Naive thymus-derived CD4-positive, alpha-beta T cell (primary cell): ENCODE data around the gene BPHL. TPM values are rescaled to one million over a fixed set of nuclear protein-coding genes. Genes with fewer than 3 reads are reported as not detected.
"Not testable (repeated sequence)": the region's sequence is repeated elsewhere in the genome, so short reads cannot be mapped to it uniquely, and the experiment has no call there.

Experiments
- ATAC-seq: fragments of 150-1000 bp; cut with Tn5 transposase; 2 replicates; pipeline ENCODE4 v1.10.0; 2021; ENCODE audit warnings: mild to moderate bottlenecking, moderate library complexity
- CTCF ChIA-PET: fragments of 350-600 bp; sonication (Branson Sonifier 250); formaldehyde crosslinking; loops from one replicate; lab custom pipeline; 2021; ENCODE audit warnings: antibody characterized with exemption; lab: Charles Lee
- POLR2A ChIA-PET: fragments of 350-600 bp; sonication (Branson Sonifier 250); formaldehyde crosslinking; loops from one replicate; lab custom pipeline; 2021; ENCODE audit warnings: antibody characterized with exemption, inconsistent platforms; lab: Charles Lee
- DNase-seq, 9 donors: peaks; one replicate each; pipeline versions ENCODE4 v3.0.0 to v3.0.0-alpha.2; 2020 to 2022; ENCODE audit warnings: mixed read lengths in 1 of 9
- H3K27ac ChIP-seq: one replicate; pipeline ENCODE4 v1.7.0; 2013; ENCODE audit warnings: mild to moderate bottlenecking, low read depth, low read length, moderate library complexity
- H3K27me3 ChIP-seq, 2 donors: one replicate each; pipeline ENCODE4 v1.7.0; 2013; ENCODE audit warnings: low read length in 2 of 2, mild to moderate bottlenecking in 2 of 2, moderate library complexity in 2 of 2; ENCODE audit not compliant: control insufficient read depth in 2 of 2, insufficient read depth in 2 of 2
- H3K36me3 ChIP-seq, 3 experiments: 1 replicate in 2 of 3; 2 replicates in 1 of 3; pipeline ENCODE4 v1.7.0; 2013; ENCODE audit warnings: low read length in 3 of 3, mild to moderate bottlenecking in 3 of 3, moderate library complexity in 1 of 3; ENCODE audit not compliant: insufficient read depth in 3 of 3, control insufficient read depth in 2 of 3
- H3K4me1 ChIP-seq, 2 donors: one replicate each; pipeline ENCODE4 v1.7.0; 2013; ENCODE audit warnings: low read length in 2 of 2, mild to moderate bottlenecking in 2 of 2, moderate library complexity in 1 of 2; ENCODE audit not compliant: control insufficient read depth in 2 of 2, insufficient read depth in 2 of 2
- H3K4me3 ChIP-seq: 2 replicates; pipeline ENCODE4 v1.7.0; 2013; ENCODE audit warnings: mild to moderate bottlenecking, low read length
- H3K9me3 ChIP-seq, 3 experiments: 1 replicate in 2 of 3; 2 replicates in 1 of 3; pipeline ENCODE4 v1.7.0; 2013; ENCODE audit warnings: low read length in 3 of 3; ENCODE audit not compliant: control insufficient read depth in 2 of 3
- H3K27ac Mint-ChIP-seq, 9 donors: one replicate each; pipeline ENCODE4 v1.8.0; 2020 to 2022; ENCODE audit warnings: mixed read lengths in 9 of 9, mild to moderate bottlenecking in 8 of 9, moderate library complexity in 5 of 9, inconsistent platforms in 2 of 9
- H3K27me3 Mint-ChIP-seq, 5 donors: one replicate each; pipeline ENCODE4 v1.8.0; 2021 to 2022; ENCODE audit warnings: mixed read lengths in 5 of 5, mild to moderate bottlenecking in 1 of 5
- H3K36me3 Mint-ChIP-seq, 5 donors: one replicate each; pipeline ENCODE4 v1.8.0; 2020 to 2022; ENCODE audit warnings: mixed read lengths in 5 of 5, mild to moderate bottlenecking in 3 of 5, inconsistent platforms in 1 of 5
- H3K4me1 Mint-ChIP-seq, 7 donors: one replicate each; pipeline ENCODE4 v1.8.0; 2020 to 2022; ENCODE audit warnings: mixed read lengths in 7 of 7, mild to moderate bottlenecking in 3 of 7, inconsistent platforms in 1 of 7
- H3K4me3 Mint-ChIP-seq, 10 donors: one replicate each; pipeline ENCODE4 v1.8.0; 2020 to 2022; ENCODE audit warnings: mild to moderate bottlenecking in 10 of 10, mixed read lengths in 10 of 10, moderate library complexity in 6 of 10, inconsistent platforms in 2 of 10
- H3K9me3 Mint-ChIP-seq, 11 donors: one replicate each; pipeline ENCODE4 v1.8.0; 2020 to 2022; ENCODE audit warnings: mixed read lengths in 11 of 11, mild to moderate bottlenecking in 4 of 11, inconsistent platforms in 1 of 11, moderate library complexity in 1 of 11
- intact Hi-C, 2 donors: fragments of 100-400 bp; cut with micrococcal nuclease; formaldehyde crosslinking; loops; one replicate each; pipeline ENCODE4 v1.15.1; 2023
- polyA plus RNA-seq, 2 donors: library from polyadenylated mRNA; unstranded; fragments of 300-500 nt; fragmentation: Illumina TruSeq; gene quantifications; one replicate each; pipeline ENCODE4 v1.2.3, GENCODE V29; 2021
- total RNA-seq, 6 experiments: library from RNA in 5 of 6; stranded (reverse) in 5 of 6; gene quantifications; 1 replicate in 5 of 6; 2 replicates in 1 of 6; pipeline ENCODE4 v1.2.3 and lab custom pipeline; 2021 to 2026

BPHL gene
- total and polyA plus RNA-seq, 7 experiments from 2014 or later, result 7.9 to 18.0 (median 9.6) TPM

GRCh38 chr6:3136292-3137011, 17.9 kb downstream of the BPHL start:
- Mint-ChIP-seq H3K27me3 (no peaks in the 10 kb centered on the region), H3K4me1 (no peaks in the 10 kb centered on the region), H3K27ac (peak overlapping the region in 1 of 9 donors; percentile 19), H3K4me3 (no peak overlapping the region), H3K36me3 (peaks cover 4 to 64% (median 48%) of the 10 kb centered on the region in 5 donors), H3K9me3 (no peaks in the 10 kb centered on the region)
- Histone ChIP-seq H3K36me3 (peaks cover 0 to 49% (median 0%) of the 10 kb centered on the region in 3 experiments), H3K27me3 (no peaks in the 10 kb centered on the region), H3K4me1 (no peaks in the 10 kb centered on the region), H3K4me3 (no peak overlapping the region), H3K27ac (no peak overlapping the region), H3K9me3 (no peaks in the 10 kb centered on the region)
- ATAC-seq (no peak), DNase-seq (no peak)
- CTCF ChIA-PET, result no interaction called here
- POLR2A ChIA-PET, result interaction anchor here (0.5 kb wide), 1 partner anchor 238 kb away, joined by 3 read pairs; no protein-coding TSS in a partner anchor
- intact Hi-C loops, result no loop called here

- Histone ChIP-seq H3K4me1 (no peaks in the 10 kb centered on the region), H3K36me3 (peaks cover 0 to 49% (median 0%) of the 10 kb centered on the region in 3 experiments), H3K27ac (no peak overlapping the region), H3K27me3 (no peaks in the 10 kb centered on the region), H3K4me3 (no peak overlapping the region), H3K9me3 (no peaks in the 10 kb centered on the region)
- Mint-ChIP-seq H3K36me3 (peaks cover 4 to 59% (median 47%) of the 10 kb centered on the region in 5 donors), H3K27ac (peak overlapping the region in 1 of 9 donors; percentile 19), H3K4me3 (no peak overlapping the region), H3K27me3 (no peaks in the 10 kb centered on the region), H3K9me3 (no peaks in the 10 kb centered on the region), H3K4me1 (no peaks in the 10 kb centered on the region)
- intact Hi-C loops, result no loop called here
- POLR2A ChIA-PET, result interaction anchor here (0.5 kb wide), 1 partner anchor 239 kb away, joined by 3 read pairs; no protein-coding TSS in a partner anchor
- ATAC-seq (no peak), DNase-seq (no peak)
- CTCF ChIA-PET, result no interaction called here
These were observed 18.7 kb downstream of the BPHL start for GRCh38 chr6:3137057-3137777.

- DNase-seq, H3K27me3 Mint-ChIP-seq, H3K27ac ChIP-seq, H3K9me3 ChIP-seq, H3K27me3 ChIP-seq, POLR2A ChIA-PET, CTCF ChIA-PET, H3K4me3 Mint-ChIP-seq, ATAC-seq, H3K27ac Mint-ChIP-seq, H3K9me3 Mint-ChIP-seq, intact Hi-C loops, H3K4me1 Mint-ChIP-seq, H3K4me1 ChIP-seq, H3K4me3 ChIP-seq: not testable (repeated sequence)
- peaks cover 4 to 59% (median 45%) of the 10 kb centered on the region in 5 donors for H3K36me3 Mint-ChIP-seq
- H3K36me3 ChIP-seq, result peaks cover 0 to 52% (median 0%) of the 10 kb centered on the region in 3 experiments
These were observed 19.4 kb downstream of the BPHL start for GRCh38 chr6:3137873-3138272.

- Mint-ChIP-seq H3K9me3 (no peaks in the 10 kb centered on the region), H3K4me3 (no peak overlapping the region), H3K4me1 (no peaks in the 10 kb centered on the region), H3K27ac (no peak overlapping the region), H3K27me3 (no peaks in the 10 kb centered on the region), H3K36me3 (peaks cover 4 to 64% (median 45%) of the 10 kb centered on the region in 5 donors)
- Histone ChIP-seq H3K36me3 (peaks cover 0 to 54% (median 0%) of the 10 kb centered on the region in 3 experiments), H3K4me3 (no peak overlapping the region), H3K9me3 (no peaks in the 10 kb centered on the region), H3K27ac (no peak overlapping the region), H3K4me1 (no peaks in the 10 kb centered on the region), H3K27me3 (no peaks in the 10 kb centered on the region)
- DNase-seq, result no peak
- intact Hi-C loops, result no loop called here
- POLR2A ChIA-PET, result no interaction called here
- no peak for ATAC-seq
- CTCF ChIA-PET, result no interaction called here
These were observed 19.8 kb downstream of the BPHL start for GRCh38 chr6:3138341-3138740.

GRCh38 chr6:3139090-3139903, 20.8 kb downstream of the BPHL start:
- Histone ChIP-seq H3K36me3 (peaks cover 0 to 54% (median 0%) of the 10 kb centered on the region in 3 experiments), H3K27ac (no peak overlapping the region), H3K27me3 (no peaks in the 10 kb centered on the region), H3K4me1 (no peaks in the 10 kb centered on the region), H3K9me3 (no peaks in the 10 kb centered on the region), H3K4me3 (no peak overlapping the region)
- Mint-ChIP-seq H3K4me1 (no peaks in the 10 kb centered on the region), H3K27me3 (no peaks in the 10 kb centered on the region), H3K36me3 (peaks cover 4 to 64% (median 40%) of the 10 kb centered on the region in 5 donors), H3K9me3 (no peaks in the 10 kb centered on the region), H3K27ac (peak overlapping the region in 1 of 9 donors; percentile 71), H3K4me3 (no peak overlapping the region)
- peak; percentile 78 for ATAC-seq
- CTCF ChIA-PET, result no interaction called here
- POLR2A ChIA-PET, result interaction anchor here (1.3 kb wide), 1 partner anchor 14 kb away, joined by 4 read pairs; no protein-coding TSS in a partner anchor
- intact Hi-C loops, result no loop called here
- no peak for DNase-seq

GRCh38 chr6:3140201-3140600, 21.7 kb downstream of the BPHL start:
- H3K4me3 ChIP-seq, result no peak overlapping the region
- H3K36me3 ChIP-seq, result peaks cover 0 to 54% (median 0%) of the 10 kb centered on the region in 3 experiments
- Mint-ChIP-seq H3K4me1 (peaks cover 0 to 6% (median 0%) of the 10 kb centered on the region in 7 donors), H3K27me3 (no peaks in the 10 kb centered on the region), H3K27ac (no peak overlapping the region), H3K9me3 (no peaks in the 10 kb centered on the region), H3K36me3 (peaks cover 4 to 66% (median 37%) of the 10 kb centered on the region in 5 donors), H3K4me3 (no peak overlapping the region)
- no peaks in the 10 kb centered on the region for H3K9me3 ChIP-seq
- ChIA-PET CTCF (no interaction called here), POLR2A (interaction anchor here (1.3 kb wide), 1 partner anchor 13 kb away, joined by 4 read pairs; no protein-coding TSS in a partner anchor)
- H3K27me3 ChIP-seq, result no peaks in the 10 kb centered on the region
- ATAC-seq (no peak), DNase-seq (no peak)
- no peaks in the 10 kb centered on the region for H3K4me1 ChIP-seq
- no peak overlapping the region for H3K27ac ChIP-seq
- intact Hi-C loops, result loop anchor here in 1 of 2 donors (5.0 kb wide), 1 partner anchor 92 kb away; no protein-coding TSS in a partner anchor
